Mesenchymal stem cell (in vitro differentiated cells and primary cell): Measurements from ENCODE around the gene PSMD11.

Source experiments
- DNase-seq: peaks from one replicate; pipeline ENCODE4 v3.0.0-alpha.2; 2013
- H2AFZ ChIP-seq: one replicate; pipeline ENCODE4 v1.6.1; 2013; ENCODE audit warnings: low read depth, mild to moderate bottlenecking, control low read depth, inconsistent platforms, low read length, moderate library complexity
- H2AK5ac ChIP-seq: 2 replicates; pipeline ENCODE4 v1.6.1; 2013; ENCODE audit warnings: low read length, moderate library complexity, mild to moderate bottlenecking, inconsistent platforms; ENCODE audit not compliant: severe bottlenecking
- H2BK120ac ChIP-seq: one replicate; pipeline ENCODE4 v1.6.1; 2013; ENCODE audit warnings: low read depth, mild to moderate bottlenecking, inconsistent platforms, low read length, moderate library complexity
- H2BK12ac ChIP-seq, 2 experiments: one replicate each; pipeline ENCODE4 v1.6.1; 2013; ENCODE audit warnings: inconsistent platforms in 2 of 2, low read length in 2 of 2, mild to moderate bottlenecking in 2 of 2, moderate library complexity in 2 of 2, control low read depth in 1 of 2
- H2BK15ac ChIP-seq: one replicate; pipeline ENCODE4 v1.6.1; 2013; ENCODE audit warnings: mild to moderate bottlenecking, low read depth, inconsistent platforms; ENCODE audit not compliant: poor library complexity, severe bottlenecking
- H2BK5ac ChIP-seq: 2 replicates; pipeline ENCODE4 v1.6.1; 2013; ENCODE audit warnings: low read depth, mild to moderate bottlenecking, low read length, control low read depth, inconsistent platforms; ENCODE audit not compliant: poor library complexity, severe bottlenecking
- H3K14ac ChIP-seq, 2 experiments: one replicate each; pipeline ENCODE4 v1.6.1; 2013; ENCODE audit warnings: inconsistent platforms in 2 of 2, low read length in 2 of 2, control low read depth in 1 of 2, mild to moderate bottlenecking in 1 of 2, moderate library complexity in 1 of 2
- H3K18ac ChIP-seq, 2 experiments: one replicate each; pipeline ENCODE4 v1.6.1; 2013; ENCODE audit warnings: inconsistent platforms in 2 of 2, low read length in 2 of 2, control low read depth in 1 of 2, low read depth in 1 of 2, mild to moderate bottlenecking in 1 of 2
- H3K23ac ChIP-seq, 2 experiments: one replicate each; pipeline ENCODE4 v1.6.1; 2013; ENCODE audit warnings: inconsistent platforms in 2 of 2, low read length in 2 of 2, mild to moderate bottlenecking in 2 of 2, moderate library complexity in 2 of 2, control low read depth in 1 of 2
- H3K27ac ChIP-seq: 2 replicates; pipeline ENCODE4 v1.5.1; 2013; ENCODE audit warnings: mild to moderate bottlenecking, moderate library complexity, low read length, control low read depth, inconsistent platforms; ENCODE audit not compliant: poor library complexity, severe bottlenecking
- H3K27me3 ChIP-seq, 2 experiments: 2 replicates each; pipeline versions ENCODE4 v1.6.1 to v1.7.0; 2013; ENCODE audit warnings: low read length in 2 of 2, mild to moderate bottlenecking in 2 of 2, moderate library complexity in 2 of 2, control low read depth in 1 of 2, inconsistent platforms in 1 of 2; ENCODE audit not compliant: control insufficient read depth in 1 of 2, insufficient read depth in 1 of 2
- H3K36me3 ChIP-seq, 2 experiments: 2 replicates each; pipeline versions ENCODE4 v1.6.1 to v1.7.0; 2013; ENCODE audit warnings: low read length in 2 of 2, control low read depth in 1 of 2, inconsistent platforms in 1 of 2, low read depth in 1 of 2, mild to moderate bottlenecking in 1 of 2; ENCODE audit not compliant: insufficient read depth in 2 of 2, control insufficient read depth in 1 of 2
- H3K4ac ChIP-seq, 2 experiments: one replicate each; pipeline ENCODE4 v1.6.1; 2013; ENCODE audit warnings: inconsistent platforms in 2 of 2, low read length in 2 of 2, mild to moderate bottlenecking in 2 of 2, moderate library complexity in 2 of 2, control low read depth in 1 of 2, low read depth in 1 of 2
- H3K4me1 ChIP-seq: 2 replicates; pipeline ENCODE4 v1.6.1; 2013; ENCODE audit warnings: low read depth, low read length, control low read depth; ENCODE audit not compliant: control insufficient read depth, insufficient read depth
- H3K4me2 ChIP-seq: 2 replicates; pipeline ENCODE4 v1.6.1; 2013; ENCODE audit warnings: low read length, mild to moderate bottlenecking, inconsistent platforms; ENCODE audit not compliant: poor library complexity, severe bottlenecking
- H3K4me3 ChIP-seq, 2 experiments: 2 replicates each; pipeline versions ENCODE4 v1.5.1 to v1.7.0; 2013; ENCODE audit warnings: low read length in 2 of 2, mild to moderate bottlenecking in 2 of 2, control low read depth in 1 of 2, low read depth in 1 of 2; ENCODE audit not compliant: insufficient read depth in 1 of 2
- H3K79me1 ChIP-seq: replicated peaks from 2 replicates; pipeline ENCODE4 v1.6.1; 2013; ENCODE audit warnings: mild to moderate bottlenecking, control low read depth, low read length, inconsistent platforms; ENCODE audit not compliant: poor library complexity, severe bottlenecking
- H3K9ac ChIP-seq: 2 replicates; pipeline ENCODE4 v1.7.0; 2013; ENCODE audit warnings: mild to moderate bottlenecking, low read length, moderate library complexity
- H3K9me3 ChIP-seq: 2 replicates; pipeline ENCODE4 v1.7.0; 2013; ENCODE audit warnings: mild to moderate bottlenecking, low read length; ENCODE audit not compliant: control insufficient read depth
- H4K8ac ChIP-seq: one replicate; pipeline ENCODE4 v1.6.1; 2013; ENCODE audit warnings: inconsistent platforms, mild to moderate bottlenecking, low read length, moderate library complexity
- H4K91ac ChIP-seq: one replicate; pipeline ENCODE4 v1.6.1; 2013; ENCODE audit warnings: mild to moderate bottlenecking, low read length, inconsistent platforms
- WGBS: methylation state at CpG from one replicate; pipeline ENCODE4 v1.1.7; 2013; ENCODE audit warnings: mixed read lengths; 5-methylcytosine and 5-hydroxymethylcytosine counted together

Gene PSMD11

GRCh38 chr17:32518646-32519227 is 74.4 kb downstream of the PSMD11 start:
- Histone ChIP-seq H4K91ac (no peak overlapping the region), H2BK5ac (no peak overlapping the region), H2AFZ (no peak overlapping the region), H2BK15ac (no peak overlapping the region), H2AK5ac (no peak overlapping the region), H4K8ac (peak overlapping the region; percentile 3), H3K14ac (no peak overlapping the region), H2BK12ac (peak overlapping the region in 1 of 2 experiments; percentile 7), H3K36me3 (no peaks in the 10 kb centered on the region), H3K9ac (peak overlapping the region; percentile 67), H3K4me2 (peak overlapping the region; percentile 88), H3K4me3 (peak overlapping the region; percentile 57 to 69), H3K4me1 (peaks cover 13% of the 10 kb centered on the region), H3K9me3 (no peaks in the 10 kb centered on the region), H3K79me1 (no peaks in the 10 kb centered on the region), H3K27me3 (no peaks in the 10 kb centered on the region), H3K23ac (no peak overlapping the region), H3K27ac (no peak overlapping the region), H2BK120ac (no peak overlapping the region), H3K18ac (no peak overlapping the region), H3K4ac (no peak overlapping the region)
- DNase-seq: no peak
- 28% methylated on average over 22 of the region's 31 CpGs for WGBS

- Histone ChIP-seq H3K27ac (no peak overlapping the region), H2BK12ac (no peak overlapping the region), H3K27me3 (no peaks in the 10 kb centered on the region), H3K4me2 (peak overlapping the region; percentile 88), H4K91ac (no peak overlapping the region), H3K36me3 (no peaks in the 10 kb centered on the region), H2AK5ac (no peak overlapping the region), H3K18ac (no peak overlapping the region), H2BK15ac (peak overlapping the region; percentile 16), H2AFZ (no peak overlapping the region), H3K9ac (peak overlapping the region; percentile 67), H2BK5ac (no peak overlapping the region), H2BK120ac (no peak overlapping the region), H4K8ac (peak overlapping the region; percentile 3), H3K9me3 (no peaks in the 10 kb centered on the region), H3K4ac (no peak overlapping the region), H3K23ac (no peak overlapping the region), H3K4me1 (peaks cover 13% of the 10 kb centered on the region), H3K14ac (no peak overlapping the region), H3K79me1 (no peaks in the 10 kb centered on the region), H3K4me3 (peak overlapping the region; percentile 57 to 69)
- peak; percentile 49 for DNase-seq
- 4% methylated on average over 28 of the region's 61 CpGs for WGBS
Observed at GRCh38 chr17:32519228-32520103, 75.2 kb downstream of the PSMD11 start.

GRCh38 chr17:32520104-32520701 is 75.9 kb downstream of the PSMD11 start:
- Histone ChIP-seq H4K8ac (no peak overlapping the region), H3K27ac (no peak overlapping the region), H3K4me1 (peaks cover 13% of the 10 kb centered on the region), H3K23ac (no peak overlapping the region), H3K27me3 (no peaks in the 10 kb centered on the region), H3K4ac (no peak overlapping the region), H3K36me3 (no peaks in the 10 kb centered on the region), H2BK5ac (no peak overlapping the region), H2BK12ac (peak overlapping the region in 1 of 2 experiments; percentile 47), H2BK120ac (no peak overlapping the region), H3K79me1 (no peaks in the 10 kb centered on the region), H2BK15ac (no peak overlapping the region), H3K9ac (peak overlapping the region; percentile 67), H2AK5ac (no peak overlapping the region), H3K4me2 (no peak overlapping the region), H3K9me3 (no peaks in the 10 kb centered on the region), H3K14ac (no peak overlapping the region), H2AFZ (no peak overlapping the region), H3K4me3 (peak overlapping the region in 1 of 2 experiments; percentile 69), H3K18ac (no peak overlapping the region), H4K91ac (no peak overlapping the region)
- WGBS: 52% methylated on average over 17 of the region's 17 CpGs
- DNase-seq: peak; percentile 35
